Activated T-helper 9 cell treated with anti-CD3 and anti-CD28 coated beads, Interleukin-2, amount 50 U/mL, for 16 hours (primary cell): ENCODE measurements around the gene MYO9A.
"Not testable (repeated sequence)": the region's sequence is repeated elsewhere in the genome, so short reads cannot be mapped to it uniquely, and the experiment has no call there.

ENCODE experiments used
- DNase-seq: peaks from one replicate; pipeline ENCODE4 v3.0.0-alpha.2; 2020; ENCODE audit warnings: low read depth

The MYO9A gene

GRCh38 chr15:72037321-72037720, 80.6 kb downstream of the MYO9A start:
- DNase-seq = no peak

- no peak for DNase-seq
These were observed 82.9 kb downstream of the MYO9A start for GRCh38 chr15:72034859-72035650.

- no peak for DNase-seq
These were observed 83.6 kb downstream of the MYO9A start for GRCh38 chr15:72034351-72034750.

DNA sequence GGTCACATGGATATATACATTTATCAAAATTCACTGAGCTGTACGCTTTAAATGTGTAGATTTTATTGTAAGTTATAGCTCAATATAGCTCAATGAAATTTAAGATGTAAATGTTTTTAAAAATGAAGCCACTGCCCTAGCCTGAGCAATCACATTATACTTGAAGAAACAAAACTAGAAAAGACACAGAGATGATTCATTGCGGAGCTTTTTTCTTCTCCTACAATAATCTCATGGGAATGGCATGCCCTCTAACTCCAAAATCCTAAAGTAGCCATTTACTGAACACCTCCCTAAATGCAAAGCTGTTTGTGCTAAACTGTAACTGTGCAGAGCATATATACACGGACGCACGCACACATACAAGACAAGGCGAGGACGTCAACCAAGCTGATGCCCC, 84.2 kb downstream of the MYO9A start:
- DNase-seq = no peak

DNA sequence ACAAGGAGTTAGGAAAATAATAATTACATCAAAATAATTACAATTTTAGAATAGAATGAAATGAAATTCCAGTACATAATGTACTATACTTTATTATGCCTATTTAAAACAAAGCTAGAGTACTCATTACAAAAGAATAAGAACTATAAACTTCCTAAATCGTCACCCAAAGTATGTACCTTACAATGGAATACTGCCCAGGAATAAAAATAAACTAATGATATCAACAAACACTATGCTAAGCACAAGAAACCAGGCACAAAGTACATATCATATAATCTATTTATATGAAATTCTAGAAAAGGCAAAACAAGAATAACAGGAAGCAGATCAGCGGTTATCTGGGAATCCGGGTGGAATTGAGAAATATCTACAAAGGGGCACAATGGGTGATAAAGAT, 84.7 kb downstream of the MYO9A start:
- no peak for DNase-seq

- no peak for DNase-seq
These were observed 96.3 kb downstream of the MYO9A start for GRCh38 chr15:72021604-72022003.

DNA sequence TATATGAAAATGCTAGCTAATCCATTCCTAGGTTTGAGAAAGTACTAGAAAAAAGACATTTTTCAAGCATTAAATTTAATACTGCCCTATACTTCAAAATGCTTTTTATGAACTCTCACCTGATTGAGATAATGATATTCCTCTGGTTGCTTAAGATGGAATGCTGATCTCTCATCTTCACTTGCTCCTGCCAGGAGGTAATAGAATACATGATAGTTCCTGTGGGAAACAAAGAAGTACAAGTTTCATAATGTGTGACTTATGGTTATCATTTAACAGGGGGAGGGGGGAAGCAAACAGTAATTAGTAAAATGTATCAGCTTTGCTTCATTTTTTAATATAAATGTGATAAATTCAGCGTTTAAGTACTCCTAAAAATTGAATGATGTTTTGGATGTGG, 97.2 kb downstream of the MYO9A start:
- no peak for DNase-seq

GRCh38 chr15:72014555-72014954, 103.4 kb downstream of the MYO9A start:
- DNase-seq = not testable (repeated sequence)

DNA sequence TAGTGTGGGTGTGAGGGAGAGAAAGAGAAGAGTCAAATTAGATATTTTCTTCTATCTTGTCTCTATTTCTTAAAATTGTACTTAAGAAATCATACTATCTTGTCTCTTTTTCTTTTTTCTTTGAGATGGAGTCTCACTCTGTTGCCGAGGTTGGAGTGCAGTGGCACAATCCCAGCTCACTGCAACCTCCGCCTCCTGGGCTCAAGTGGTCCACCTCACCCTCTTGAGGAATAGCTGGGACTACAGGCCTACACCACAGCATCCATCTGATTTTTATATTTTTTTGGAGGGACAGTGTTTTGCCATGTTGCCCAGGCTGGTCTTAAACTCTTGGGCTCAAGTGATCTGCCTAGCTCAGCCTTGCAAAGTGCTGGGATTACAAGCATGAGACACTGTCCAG, 104.2 kb downstream of the MYO9A start:
- DNase-seq = no peak

DNA sequence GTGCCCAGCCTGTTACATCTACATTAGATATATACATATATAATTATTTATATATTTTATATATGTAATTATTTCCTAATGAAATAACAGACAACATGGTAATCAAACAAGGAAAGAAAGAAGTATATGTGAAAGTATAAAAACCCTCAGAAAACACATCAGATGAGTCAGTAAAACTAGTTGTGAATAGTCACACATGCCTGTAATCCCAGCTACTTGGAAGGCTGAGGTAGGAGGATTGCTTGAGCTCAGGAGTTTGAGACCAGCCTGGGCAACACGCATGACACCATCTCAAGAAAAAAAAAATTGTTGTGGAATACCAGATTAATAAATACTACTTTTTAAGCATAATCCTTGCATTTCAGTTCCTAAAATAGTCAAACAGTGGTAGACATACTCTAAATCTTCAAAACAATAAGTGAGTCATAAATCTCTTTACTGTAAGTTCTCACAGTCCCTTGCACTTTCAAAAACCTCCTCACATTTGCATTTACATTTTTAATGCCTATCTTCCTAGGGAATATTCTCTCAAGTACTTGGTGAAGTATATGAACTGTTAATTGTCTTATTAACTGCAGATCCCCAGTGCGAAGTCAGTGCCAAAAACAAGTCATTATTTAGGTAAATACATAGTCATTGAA, 106.5 kb downstream of the MYO9A start:
- DNase-seq = no peak

DNA sequence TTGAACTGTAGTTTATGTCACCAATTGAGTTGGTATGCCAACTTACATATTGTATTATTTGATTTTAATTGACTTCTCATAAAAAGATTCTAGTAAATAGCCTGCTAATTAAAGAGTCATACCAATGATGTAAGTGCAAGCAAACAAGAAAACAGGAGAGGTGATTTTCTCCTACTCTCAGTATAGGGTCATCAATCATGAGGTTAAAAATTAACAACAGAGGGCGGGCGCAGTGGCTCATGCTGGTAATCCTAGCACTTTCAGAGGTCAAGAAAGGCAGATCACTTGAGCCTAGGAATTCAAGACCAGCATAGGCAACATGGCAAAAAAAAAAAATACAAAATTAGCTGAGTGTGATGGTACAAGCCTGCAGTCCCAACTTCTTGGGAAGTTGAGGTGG, 108.7 kb downstream of the MYO9A start:
- DNase-seq = no peak

DNA sequence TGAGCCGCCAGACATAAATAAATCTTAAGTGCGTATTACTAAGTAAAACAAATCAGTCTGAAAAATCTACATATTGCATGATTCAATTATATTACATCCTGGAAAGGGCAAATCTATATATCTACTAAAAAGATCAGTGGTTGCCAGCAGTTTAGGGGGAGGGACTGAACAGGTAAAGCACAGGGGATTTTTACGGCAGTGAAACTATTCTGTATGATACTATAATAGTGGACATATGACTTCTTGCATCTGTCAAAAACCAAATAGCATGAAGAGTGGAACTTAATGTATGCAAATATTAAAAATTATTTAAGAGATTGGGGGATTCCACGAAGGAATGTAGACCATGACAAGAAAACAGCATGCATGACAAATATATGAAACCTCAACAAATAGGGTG, 111.6 kb downstream of the MYO9A start:
- DNase-seq = no peak

GRCh38 chr15:72005483-72005882, 112.5 kb downstream of the MYO9A start:
- DNase-seq = no peak

DNA sequence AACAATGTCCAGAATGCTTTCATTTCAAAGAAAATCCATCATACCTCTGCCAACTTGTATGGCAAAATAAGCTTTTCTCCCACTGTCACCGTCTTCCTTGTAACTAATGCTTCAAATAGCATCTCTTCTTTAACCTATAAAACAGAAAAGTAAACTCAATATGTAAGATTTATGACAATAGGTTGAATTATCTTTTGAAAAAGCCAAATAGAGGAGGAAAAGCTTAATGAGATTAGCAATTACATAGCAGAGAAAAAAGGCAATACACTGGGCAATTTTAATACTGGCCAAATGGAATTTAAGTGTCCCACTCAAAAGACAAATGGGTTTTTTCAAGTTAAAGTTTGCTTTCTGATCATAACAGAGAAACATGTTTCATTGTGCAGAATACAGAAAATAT, 118.1 kb downstream of the MYO9A start:
- no peak for DNase-seq

DNA sequence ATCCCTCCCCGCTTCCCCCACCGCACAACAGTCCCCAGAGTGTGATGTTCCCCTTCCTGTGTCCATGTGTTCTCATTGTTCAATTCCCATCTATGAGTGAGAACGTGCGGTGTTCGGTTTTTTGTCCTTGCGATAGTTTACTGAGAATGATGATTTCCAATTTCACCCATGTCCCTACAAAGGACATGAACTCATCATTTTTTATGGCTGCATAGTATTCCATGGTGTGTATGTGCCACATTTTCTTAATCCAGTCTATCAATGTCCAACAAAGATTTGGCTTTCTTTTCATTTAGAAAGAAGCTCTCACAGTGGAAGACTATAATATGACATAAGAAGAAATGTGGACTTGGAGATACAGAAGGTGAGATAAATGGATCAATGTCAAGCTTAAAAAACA, 119.2 kb downstream of the MYO9A start:
- DNase-seq = not testable (repeated sequence)

DNA sequence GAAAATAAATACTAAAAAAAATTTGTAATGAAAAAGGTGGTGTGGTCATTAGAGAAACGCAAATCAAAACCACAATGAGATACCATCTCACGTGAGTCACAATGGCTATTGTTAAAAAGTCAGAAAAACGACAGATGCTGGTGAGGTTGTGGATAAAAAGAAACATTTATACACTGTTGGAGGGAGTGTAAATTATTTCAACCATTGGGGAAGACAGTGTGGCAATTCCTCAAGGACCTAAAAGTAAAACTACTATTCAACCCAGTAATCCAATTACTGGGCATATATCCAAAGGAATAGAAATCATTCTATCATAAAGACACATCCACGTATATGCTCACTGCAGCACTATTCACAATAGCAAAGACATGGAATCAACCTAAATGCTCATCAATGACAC, 120.3 kb downstream of the MYO9A start:
- no peak for DNase-seq

GRCh38 chr15:71975816-71976150, 142.2 kb downstream of the MYO9A start:
- DNase-seq = no peak

DNA sequence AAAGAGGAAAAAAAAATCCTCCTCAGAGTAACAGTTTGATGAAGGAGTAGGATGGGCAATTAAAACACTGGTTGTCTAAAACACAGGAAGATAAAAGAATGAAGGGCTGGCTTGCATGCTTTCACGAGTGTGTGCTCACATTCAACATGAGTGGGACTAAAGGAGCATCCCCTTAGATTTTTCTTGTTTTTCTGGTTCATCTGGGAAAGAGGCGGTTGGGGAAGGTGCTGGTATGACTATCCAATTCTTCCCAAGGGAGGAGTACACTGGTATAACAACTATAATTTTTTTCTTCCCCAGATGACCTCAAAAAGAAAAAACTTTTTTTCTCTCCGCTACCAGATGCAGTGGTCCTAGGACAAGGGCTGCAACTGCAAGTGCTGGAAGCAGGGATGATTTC, 143.7 kb downstream of the MYO9A start:
- no peak for DNase-seq

- no peak for DNase-seq
These were observed 144.6 kb downstream of the MYO9A start for GRCh38 chr15:71973366-71973765.

- no peak for DNase-seq
These were observed 146.0 kb downstream of the MYO9A start for GRCh38 chr15:71971905-71972304.

GRCh38 chr15:71970435-71970834, 147.5 kb downstream of the MYO9A start:
- DNase-seq = no peak

DNA sequence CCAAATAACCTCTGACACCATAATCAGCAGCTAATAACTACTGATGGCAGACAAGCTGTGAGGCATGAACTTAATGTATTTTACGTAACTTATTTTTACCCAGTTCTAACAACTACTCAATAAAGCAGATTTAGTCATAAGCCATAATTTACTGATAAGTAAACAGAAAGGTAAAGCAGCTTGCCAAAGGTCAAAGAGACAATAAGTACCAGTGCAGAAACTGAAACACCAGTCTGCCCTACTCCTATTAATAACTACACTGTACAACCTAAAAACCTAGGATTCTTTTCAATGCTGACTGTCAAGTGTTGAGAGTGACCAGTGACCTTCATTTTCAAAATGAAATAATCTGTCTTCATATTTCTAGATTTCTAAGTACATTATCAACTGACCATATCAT, 155.4 kb downstream of the MYO9A start:
- no peak for DNase-seq

GRCh38 chr15:71957026-71957425, 160.9 kb downstream of the MYO9A start:
- no peak for DNase-seq

DNA sequence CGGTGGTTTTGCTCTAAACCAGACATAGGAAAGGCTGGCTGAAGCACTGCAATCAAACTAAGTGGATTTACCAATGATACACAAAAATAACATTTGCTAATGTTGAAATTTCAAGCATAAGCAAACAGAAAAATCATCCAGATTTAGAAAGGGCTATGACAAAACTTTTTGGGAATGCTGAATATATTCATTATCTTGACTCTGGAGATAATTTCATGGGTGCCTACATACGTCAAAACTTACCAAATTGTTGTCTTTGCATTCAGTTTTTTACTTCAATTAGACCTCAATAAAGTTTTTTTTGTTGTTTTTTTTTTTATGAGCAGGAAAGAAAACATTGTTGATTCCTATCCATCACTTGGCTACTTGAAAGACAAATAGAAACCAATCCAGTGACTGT, 166.8 kb downstream of the MYO9A start:
- no peak for DNase-seq
